Middle frontal gyrus (tissue), 1 donor: Measurements from ENCODE around the gene OR6X1.

Experiments used
- DNase-seq: peaks from one replicate; pipeline ENCODE4 v3.0.0-alpha.2; 2015; ENCODE audit warnings: low spot score; ENCODE audit errors: extremely low spot score

Gene OR6X1

GRCh38 chr11:123754101-123754568, at the start of gene OR6X1:
Gene OR6X1 (minus strand): TSS chr11:123754518. CDS start chr11:123754518, 0 bp downstream.
- no peak for DNase-seq

DNA sequence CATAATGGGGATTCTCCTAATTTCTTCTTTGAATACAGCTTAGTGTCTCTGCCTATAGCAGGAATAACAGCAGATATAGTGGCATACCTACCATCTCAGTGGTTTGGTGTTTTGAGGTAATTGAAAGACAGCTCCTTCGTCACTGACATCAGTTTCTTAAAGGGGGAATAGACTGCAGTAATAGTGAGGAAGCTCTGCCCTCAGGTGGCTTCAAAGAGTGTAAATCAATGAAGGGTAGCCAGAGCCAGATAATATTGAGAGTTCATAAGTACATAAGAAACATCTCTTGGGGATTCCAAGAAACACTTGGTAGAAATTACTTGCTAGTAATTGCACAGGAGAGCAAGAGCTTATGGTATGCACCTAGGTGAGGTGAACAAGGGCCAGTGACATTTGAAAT, 47.4 kb upstream of the OR6X1 start:
- DNase-seq = no peak

GRCh38 chr11:123800036-123800435, 45.7 kb upstream of the OR6X1 start:
- no peak for DNase-seq

DNA sequence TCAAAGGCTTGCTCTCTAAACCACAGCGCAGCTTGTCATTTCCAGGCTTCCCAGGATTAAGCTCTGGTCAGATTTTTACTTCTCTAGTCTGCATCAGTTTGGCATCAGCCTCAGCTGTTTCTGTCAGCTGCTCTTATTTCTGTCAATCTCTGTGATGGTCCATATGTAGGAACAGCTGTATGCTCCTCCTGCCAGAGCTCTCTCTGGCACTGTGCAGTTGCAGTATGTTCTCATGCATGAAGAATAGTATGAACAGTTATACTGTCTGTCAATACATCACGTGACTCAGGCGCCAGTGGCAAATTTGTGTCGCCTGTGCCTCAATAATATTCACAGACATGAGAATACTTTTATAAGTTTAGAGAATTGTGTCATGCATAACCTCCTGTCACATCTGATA, 45.1 kb upstream of the OR6X1 start:
- no peak for DNase-seq

DNA sequence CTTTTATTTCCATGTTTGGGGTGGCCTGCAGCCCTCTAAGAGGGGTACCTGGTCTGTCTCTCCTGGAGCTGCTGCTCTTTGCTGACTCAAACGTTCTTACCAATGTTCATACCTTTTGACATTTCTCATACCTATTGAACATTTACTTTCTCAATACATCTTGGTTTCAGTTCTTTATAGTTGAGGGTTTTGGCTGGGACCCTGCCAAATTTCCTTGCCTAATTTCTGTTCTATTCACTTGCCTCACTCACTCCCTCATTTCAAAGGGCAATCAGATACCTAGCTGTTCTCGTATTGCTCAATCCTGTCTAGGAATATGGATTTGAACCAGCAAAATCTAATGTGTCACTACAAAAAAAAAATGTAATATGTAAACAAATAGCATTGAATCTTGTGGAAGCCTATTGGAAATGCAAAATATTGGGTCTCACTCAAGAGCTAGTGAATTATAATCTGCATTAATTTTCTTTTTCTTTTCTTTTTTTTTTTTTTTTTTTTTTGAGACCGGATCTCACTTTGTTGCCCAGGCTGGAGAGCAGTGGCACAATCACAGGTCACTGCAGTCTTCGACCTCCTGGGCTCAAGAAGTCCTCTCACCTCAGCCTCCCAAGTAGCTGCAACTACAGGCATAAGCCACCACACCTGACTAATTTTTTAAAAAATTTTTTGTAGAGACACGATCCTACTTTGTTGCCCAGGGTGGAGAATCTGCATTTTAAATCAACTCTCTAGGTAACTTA, 44.4 kb upstream of the OR6X1 start:
- no peak for DNase-seq

GRCh38 chr11:123798079-123798478, 43.8 kb upstream of the OR6X1 start:
- no peak for DNase-seq

DNA sequence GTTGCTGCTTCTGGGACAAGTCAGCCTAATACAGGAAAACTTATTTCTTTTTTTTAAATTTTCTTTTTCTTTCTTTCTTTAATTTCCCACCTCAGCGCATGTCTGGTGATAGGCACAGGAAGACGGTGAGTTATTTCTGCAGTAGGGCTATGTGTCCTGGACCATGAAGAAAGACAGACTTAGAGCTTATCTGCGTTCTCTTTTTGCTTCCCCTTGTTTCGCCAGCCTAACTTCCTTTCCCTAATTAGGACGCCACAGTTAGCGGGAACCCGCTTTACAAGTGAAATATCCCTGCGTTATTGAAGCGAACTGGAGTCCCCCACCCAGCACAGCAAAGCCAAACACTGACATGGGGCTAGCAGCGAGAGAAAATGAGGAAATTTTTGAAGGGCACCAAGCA, 43.2 kb upstream of the OR6X1 start:
- no peak for DNase-seq

DNA sequence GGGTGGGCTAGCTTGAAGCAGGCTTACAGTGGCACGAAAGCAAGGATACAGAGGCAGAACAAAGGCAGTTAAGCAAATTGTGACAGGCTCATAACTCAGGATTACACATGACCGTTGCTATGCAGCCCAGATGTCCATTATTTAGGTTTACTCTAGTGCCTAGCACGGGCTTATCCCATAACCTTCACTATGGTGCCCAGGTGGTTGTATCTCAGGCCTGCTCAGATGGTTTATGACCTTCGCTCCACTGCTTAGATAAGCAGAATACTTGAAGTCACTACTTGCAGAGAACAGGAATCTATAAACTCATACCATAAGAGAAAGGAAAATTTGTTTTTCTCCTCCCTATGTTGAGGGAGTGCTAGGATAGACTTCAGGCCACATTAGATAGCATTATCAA, 42.8 kb upstream of the OR6X1 start:
- no peak for DNase-seq

DNA sequence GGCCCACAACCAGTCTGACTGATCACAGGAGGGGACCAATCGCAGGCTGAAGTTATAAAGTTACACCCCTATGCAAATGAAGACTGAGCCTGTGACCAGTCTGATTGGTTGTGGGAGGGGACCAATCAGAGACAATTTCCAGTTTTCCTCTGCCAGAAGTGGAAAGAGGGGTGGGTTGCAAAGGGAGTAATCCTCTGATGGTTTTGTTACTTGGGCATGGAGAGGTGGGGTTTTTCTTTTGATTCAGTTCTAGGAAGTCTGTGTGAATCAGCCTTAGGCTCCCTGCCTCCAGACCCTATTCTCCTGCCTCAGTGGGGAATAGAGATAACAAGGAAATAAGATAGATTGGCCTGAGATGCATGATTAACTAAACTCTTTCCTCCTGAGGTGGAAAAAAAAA, 41.9 kb upstream of the OR6X1 start:
- no peak for DNase-seq

DNA sequence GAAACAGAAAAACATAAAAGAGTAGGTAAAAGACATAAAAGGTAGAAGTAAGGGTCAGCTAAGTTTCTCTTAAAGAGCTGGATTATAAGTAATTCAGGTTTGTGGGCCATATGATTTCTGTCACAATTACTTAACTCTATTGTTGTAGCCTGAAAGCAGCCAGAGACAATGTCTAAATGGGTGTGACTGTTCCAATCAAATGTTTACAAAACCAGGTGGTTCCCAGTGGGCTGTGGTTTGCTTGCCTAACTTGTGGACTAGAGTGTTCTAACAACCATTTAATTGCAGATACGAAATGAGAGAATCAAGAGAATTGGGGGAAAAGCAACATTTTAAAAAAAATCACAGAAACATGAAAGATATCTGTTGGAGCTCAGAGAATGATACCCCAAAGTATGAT, 29.2 kb upstream of the OR6X1 start:
- DNase-seq = no peak

- no peak for DNase-seq
These were observed 24.2 kb upstream of the OR6X1 start for GRCh38 chr11:123778511-123778910.

GRCh38 chr11:123775715-123776549, 21.6 kb upstream of the OR6X1 start:
- DNase-seq = no peak

- no peak for DNase-seq
These were observed 21.0 kb upstream of the OR6X1 start for GRCh38 chr11:123775289-123775688.

DNA sequence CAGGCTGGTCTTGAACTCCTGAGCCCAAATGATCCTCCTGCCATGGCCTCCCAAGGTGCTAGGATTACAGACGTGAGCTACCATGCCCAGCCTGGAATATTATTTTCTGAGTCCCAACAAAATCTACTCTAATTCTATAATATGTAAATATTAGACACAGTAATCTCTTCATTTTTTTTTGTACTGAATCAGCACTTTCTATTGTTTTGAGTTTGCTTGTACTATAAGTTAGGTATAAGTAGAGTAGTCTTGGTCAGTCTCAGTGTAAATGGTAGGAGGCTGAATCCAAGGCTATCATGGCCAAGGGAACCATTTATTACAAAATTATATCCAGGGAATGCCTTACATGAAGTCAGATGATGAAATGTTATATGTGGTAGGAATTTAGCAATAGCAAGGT, 19.6 kb upstream of the OR6X1 start:
- DNase-seq = no peak

- no peak for DNase-seq
These were observed 18.7 kb upstream of the OR6X1 start for GRCh38 chr11:123773026-123773425.

DNA sequence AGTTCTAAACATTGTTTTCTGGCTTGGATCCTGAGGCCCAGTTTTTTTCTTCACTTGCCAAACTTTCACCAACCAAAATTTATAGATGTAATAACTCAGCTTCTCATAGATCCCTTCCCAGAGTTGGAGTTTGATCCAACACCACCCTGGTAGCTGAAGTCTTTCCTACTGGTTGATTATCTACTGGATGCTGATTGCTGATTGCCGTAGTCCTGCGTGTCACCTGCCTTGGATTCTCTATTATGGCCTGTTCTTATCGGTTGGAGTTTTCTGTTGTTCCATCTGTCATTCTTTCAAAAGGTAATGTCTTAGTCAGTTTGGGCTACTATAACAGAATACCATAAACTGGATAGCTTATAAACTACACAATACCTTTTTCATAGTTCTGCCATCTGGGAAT, 17.3 kb upstream of the OR6X1 start:
- DNase-seq = no peak

- DNase-seq = no peak
These were observed 16.4 kb upstream of the OR6X1 start for GRCh38 chr11:123770712-123771111.

GRCh38 chr11:123765601-123766000, 11.3 kb upstream of the OR6X1 start:
- no peak for DNase-seq

DNA sequence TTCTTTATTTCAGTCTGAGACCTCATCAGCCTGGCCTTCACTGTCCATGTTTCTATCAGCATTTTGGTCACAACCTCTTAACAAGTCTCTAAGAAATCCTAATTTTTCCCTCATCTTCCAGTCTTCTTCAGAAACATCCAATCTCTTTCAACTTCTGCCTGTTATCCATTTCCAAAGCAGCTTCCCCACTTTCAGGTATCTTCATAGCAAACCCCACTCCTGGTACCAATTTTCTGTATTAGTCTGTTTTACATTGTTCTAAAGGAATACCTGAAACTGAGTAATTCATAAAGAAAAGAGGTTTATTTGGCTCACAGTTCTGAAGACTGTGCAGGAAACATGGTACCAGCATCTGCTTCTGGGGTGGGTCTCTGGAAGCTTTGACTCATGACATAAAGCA, 8.1 kb upstream of the OR6X1 start:
- DNase-seq = no peak

- DNase-seq = no peak
These were observed 6.6 kb upstream of the OR6X1 start for GRCh38 chr11:123760894-123761293.

- no peak for DNase-seq
These were observed 3.7 kb upstream of the OR6X1 start for GRCh38 chr11:123757976-123758375.

- DNase-seq = no peak
These were observed 1.5 kb upstream of the OR6X1 start for GRCh38 chr11:123755813-123756212.

GRCh38 chr11:123755344-123755743, 1.0 kb upstream of the OR6X1 start:
- no peak for DNase-seq
